Measurements from ENCODE around the gene FOXN4. TPM values are rescaled to one million over a fixed set of nuclear protein-coding genes. Genes with fewer than 3 reads are reported as not detected.

Gene FOXN4
- total and polyA plus RNA-seq, 9 of the 15 experiments (the other 6 are each of a cell fraction or from before 2014, with no cell fraction given), result not detected

DNA sequence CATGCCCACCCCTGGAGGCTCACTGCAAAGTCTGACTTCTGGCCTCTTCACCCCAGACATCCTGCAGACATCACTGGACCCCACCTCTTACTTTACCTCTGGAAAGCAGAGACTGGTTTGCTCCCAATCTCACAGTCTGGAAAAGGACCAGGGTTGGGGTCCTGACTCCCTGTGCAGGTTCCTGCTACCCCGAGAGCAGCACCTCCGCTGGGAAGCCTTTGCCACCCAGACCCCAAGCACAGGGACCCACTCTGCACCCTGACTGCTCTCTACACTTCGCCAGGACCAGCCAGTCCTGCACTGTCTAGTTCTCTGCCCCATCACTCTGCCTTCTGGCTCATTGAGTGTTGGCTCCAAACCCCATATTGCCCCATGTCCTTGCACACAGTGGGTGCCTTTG is 16.0 kb downstream of the FOXN4 start:
- ATAC-seq (peak; percentile 26; the same call in 1 of the 3 replicates), DNase-seq (ENCODE audit: extremely low read depth in 1 of 4, low spot score in 3 of 4) (no peak), FAIRE-seq (no peak)
- in situ Hi-C loops (cut with MboI), result no loop called here
- 0% methylated on average over 3 of the region's 3 CpGs for WGBS (ENCODE audit: insufficient coverage, low coverage, missing lambda C conversion rate)
- H3K4me1 ChIP-seq (replicated peaks in 1 of 2; ENCODE audit: control insufficient read depth in 2 of 2, insufficient read depth in 2 of 2, low read length in 2 of 2), result peaks cover 0 to 10% of the 10 kb centered on the region in 2 experiments; a peak in 2 of 5 replicates
- no peaks in the 10 kb centered on the region for H3K9me3 ChIP-seq (replicated peaks; ENCODE audit: control insufficient read depth, insufficient read depth, low read depth, low read length)
- H3K36me3 ChIP-seq (ENCODE audit: control insufficient read depth, insufficient read depth, low read length), result no peaks in the 10 kb centered on the region
- H3K27me3 ChIP-seq (ENCODE audit: control insufficient read depth in 2 of 2, insufficient read depth in 2 of 2, low read length in 2 of 2), result peaks cover 8 to 59% of the 10 kb centered on the region in 2 experiments; a peak in 4 of 5 replicates
- intact Hi-C loops (cut with micrococcal nuclease), result no loop called here
- no peak overlapping the region for H3K4me3 ChIP-seq
- H3K79me2 ChIP-seq (ENCODE audit: control insufficient read depth, insufficient read depth, low read length), result no peaks in the 10 kb centered on the region
- no TSS peak for BruUV-seq (replicated peaks)
- ChIA-PET POLR2A (no interaction called here), CTCF (ENCODE audit: low intra/inter-chr PET ratio) (no interaction called here)
- no peak for TF ChIP-seq SIN3A (IDR thresholded peaks at IDR 0.05; ENCODE audit: borderline replicate concordance in 2 of 2, control insufficient read depth in 1 of 2, low read depth in 2 of 2, low read length in 2 of 2)
- no peak for TF ChIP-seq E2F8 (IDR thresholded peaks at IDR 0.05; ENCODE audit: low read depth, partially characterized antibody)
- no peak for TF ChIP-seq CEBPG (CRISPR knock-in tag; IDR thresholded peaks at IDR 0.05)
- TF ChIP-seq CEBPG (tag; conservative IDR thresholded peaks at IDR 0.05 in 1 of 2, IDR thresholded peaks at IDR 0.05 in 1 of 2), result no peak
- no peak for TF ChIP-seq ZNF398 (CRISPR knock-in tag; IDR thresholded peaks at IDR 0.05)
- no peak for TF ChIP-seq ZNF24 (IDR thresholded peaks at IDR 0.05)
- TF ChIP-seq ETV5 (CRISPR knock-in tag; IDR thresholded peaks at IDR 0.05; ENCODE audit: low read depth), result no peak
- no peak for TF ChIP-seq ZNF232 (CRISPR knock-in tag; IDR thresholded peaks at IDR 0.05)
- TF ChIP-seq NFXL1 (CRISPR knock-in tag; IDR thresholded peaks at IDR 0.05), result no peak
- TF ChIP-seq SRSF1 (IDR thresholded peaks at IDR 0.05; ENCODE audit: low read depth, low read length), result no peak
- TF ChIP-seq PTTG1 (tag; IDR thresholded peaks at IDR 0.05; ENCODE audit: low read depth), result no peak
- no peak for TF ChIP-seq HEY1 (CRISPR knock-in tag; IDR thresholded peaks at IDR 0.05; ENCODE audit: borderline replicate concordance)
- TF ChIP-seq, protein P1, sequence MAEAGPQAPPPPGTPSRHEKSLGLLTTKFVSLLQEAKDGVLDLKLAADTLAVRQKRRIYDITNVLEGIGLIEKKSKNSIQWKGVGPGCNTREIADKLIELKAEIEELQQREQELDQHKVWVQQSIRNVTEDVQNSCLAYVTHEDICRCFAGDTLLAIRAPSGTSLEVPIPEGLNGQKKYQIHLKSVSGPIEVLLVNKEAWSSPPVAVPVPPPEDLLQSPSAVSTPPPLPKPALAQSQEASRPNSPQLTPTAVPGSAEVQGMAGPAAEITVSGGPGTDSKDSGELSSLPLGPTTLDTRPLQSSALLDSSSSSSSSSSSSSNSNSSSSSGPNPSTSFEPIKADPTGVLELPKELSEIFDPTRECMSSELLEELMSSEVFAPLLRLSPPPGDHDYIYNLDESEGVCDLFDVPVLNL (CRISPR knock-in tag; IDR thresholded peaks at IDR 0.05; ENCODE audit: low read depth), result no peak
- H3K4me2 ChIP-seq (ENCODE audit: insufficient read depth, low read length), result no peak overlapping the region
- peaks cover 4% of the 10 kb centered on the region for H4K20me1 ChIP-seq (replicated peaks; ENCODE audit: control insufficient read depth, insufficient read depth, low read length)
- no peaks in the 10 kb centered on the region for H3K9me1 ChIP-seq (ENCODE audit: control insufficient read depth, insufficient read depth, low read length)
- H3K9ac ChIP-seq (ENCODE audit: insufficient read depth in 1 of 2, low read depth in 2 of 2, low read length in 2 of 2), result no peak overlapping the region
- no peak overlapping the region for H2AFZ ChIP-seq (ENCODE audit: low read depth, low read length)
- H3K27ac ChIP-seq (ENCODE audit: extremely low read depth, low read depth, low read length), result no peak overlapping the region
